HepG2 (cell line): ENCODE results near the gene RASSF7. TPM values are rescaled to one million over a fixed set of nuclear protein-coding genes. Genes with fewer than 3 reads are reported as not detected.

Experiments used
- ARHGAP35 ChIP-seq: sonication (generic); formaldehyde crosslinking; IDR thresholded peaks from 2 replicates; pipeline ENCODE4 v1.9.0; 2022; ENCODE audit warnings: mild to moderate bottlenecking, inconsistent platforms, moderate library complexity, missing genetic modification reagents, borderline replicate concordance
- PHF8 ChIP-seq: sonication (generic); formaldehyde crosslinking; IDR thresholded peaks from 2 replicates; pipeline ENCODE4 v1.5.0; 2020; ENCODE audit warnings: missing genetic modification reagents
- POLR2G ChIP-seq: fragments of 200-400 bp; formaldehyde crosslinking; IDR thresholded peaks from 2 replicates; pipeline ENCODE4 v1.6.1; 2018; ENCODE audit warnings: mild to moderate bottlenecking, low read depth, low read length, moderate library complexity
- ZNF446 ChIP-seq: sonication (generic); formaldehyde crosslinking; IDR thresholded peaks from 2 replicates; pipeline ENCODE4 v1.5.0; 2020; ENCODE audit warnings: mild to moderate bottlenecking, missing genetic modification reagents
- ZNF563 ChIP-seq: sonication (generic); formaldehyde crosslinking; IDR thresholded peaks from 2 replicates; pipeline ENCODE4 v1.8.0; 2022; ENCODE audit warnings: mild to moderate bottlenecking, moderate library complexity, missing genetic modification reagents
- ZNF670 ChIP-seq: sonication (generic); formaldehyde crosslinking; IDR thresholded peaks from 2 replicates; pipeline ENCODE4 v1.8.0; 2022; ENCODE audit warnings: mild to moderate bottlenecking, missing genetic modification reagents, borderline replicate concordance
- ZNF776 ChIP-seq: sonication (generic); formaldehyde crosslinking; IDR thresholded peaks from 2 replicates; pipeline ENCODE4 v1.4.0; 2020; ENCODE audit warnings: mild to moderate bottlenecking, missing genetic modification reagents
- ZNF782 ChIP-seq: sonication (generic); formaldehyde crosslinking; IDR thresholded peaks from 2 replicates; pipeline ENCODE4 v1.4.0; 2020; ENCODE audit warnings: missing genetic modification reagents, mild to moderate bottlenecking, borderline replicate concordance
- ZNF879 ChIP-seq: sonication (generic); formaldehyde crosslinking; IDR thresholded peaks from 2 replicates; pipeline ENCODE4 v1.8.1; 2023; ENCODE audit warnings: missing genetic modification reagents
- polyA plus RNA-seq, 8 experiments: library from polyadenylated mRNA; depleted of rRNA in 3 of 8; stranded (reverse) in 7 of 8; unstranded in 1 of 8; fragments of >200 nt; fragmentation: Illumina TruSeq in 4 of 8; extraction: Trizol in 4 of 8; gene quantifications; 2 replicates each; pipeline versions ENCODE4 v1.2.1 to v1.2.3, GENCODE V29; 2011 to 2016; ENCODE audit warnings: low read depth in 4 of 8, missing spikeins in 1 of 8, mixed read lengths in 1 of 8; ENCODE audit not compliant: insufficient read depth in 1 of 8
- total RNA-seq, 5 experiments: library from RNA; depleted of rRNA; stranded (reverse); fragments of >200 nt; fragmentation: Illumina TruSeq; extraction: Trizol; gene quantifications; 2 replicates each; pipeline ENCODE4 v1.2.3, GENCODE V29; 2016; ENCODE audit warnings: low read depth in 1 of 5
- TF ChIP-seq, protein P1 (sequence below): sonication (generic); formaldehyde crosslinking; conservative IDR thresholded peaks from 2 replicates; pipeline ENCODE4 v1.4.0; 2020; ENCODE audit warnings: mild to moderate bottlenecking, missing genetic modification reagents, moderate library complexity
- TF ChIP-seq, protein P2 (sequence below): sonication (generic); formaldehyde crosslinking; IDR thresholded peaks from 2 replicates; pipeline ENCODE4 v1.4.0; 2020; ENCODE audit warnings: missing genetic modification reagents
- TF ChIP-seq, protein P3 (sequence below): sonication (generic); formaldehyde crosslinking; IDR thresholded peaks from 2 replicates; pipeline ENCODE4 v1.5.0; 2020; ENCODE audit warnings: missing genetic modification reagents
- TF ChIP-seq, protein P4 (sequence below): IDR thresholded peaks from 2 replicates; pipeline ENCODE4 v1.6.1; 2016; ENCODE audit warnings: missing genetic modification reagents, missing compliant biosample characterization
- TF ChIP-seq, protein P5 (sequence below): conservative IDR thresholded peaks from 2 replicates; pipeline ENCODE4 v1.6.1; 2018; ENCODE audit warnings: missing genetic modification reagents
- TF ChIP-seq, protein P6 (sequence below): sonication (generic); formaldehyde crosslinking; conservative IDR thresholded peaks from 2 replicates; pipeline ENCODE4 v1.8.1; 2023; ENCODE audit warnings: missing genetic modification reagents
- TF ChIP-seq, protein P7 (sequence below): sonication (generic); formaldehyde crosslinking; IDR thresholded peaks from 2 replicates; pipeline ENCODE4 v1.8.0; 2023; ENCODE audit warnings: mild to moderate bottlenecking, missing genetic modification reagents

RASSF7 gene
- total and polyA plus RNA-seq, 2 of the 13 experiments (the other 11 are each of a cell fraction or from before 2014, with no cell fraction given) = 20.2 to 28.6 TPM

DNA sequence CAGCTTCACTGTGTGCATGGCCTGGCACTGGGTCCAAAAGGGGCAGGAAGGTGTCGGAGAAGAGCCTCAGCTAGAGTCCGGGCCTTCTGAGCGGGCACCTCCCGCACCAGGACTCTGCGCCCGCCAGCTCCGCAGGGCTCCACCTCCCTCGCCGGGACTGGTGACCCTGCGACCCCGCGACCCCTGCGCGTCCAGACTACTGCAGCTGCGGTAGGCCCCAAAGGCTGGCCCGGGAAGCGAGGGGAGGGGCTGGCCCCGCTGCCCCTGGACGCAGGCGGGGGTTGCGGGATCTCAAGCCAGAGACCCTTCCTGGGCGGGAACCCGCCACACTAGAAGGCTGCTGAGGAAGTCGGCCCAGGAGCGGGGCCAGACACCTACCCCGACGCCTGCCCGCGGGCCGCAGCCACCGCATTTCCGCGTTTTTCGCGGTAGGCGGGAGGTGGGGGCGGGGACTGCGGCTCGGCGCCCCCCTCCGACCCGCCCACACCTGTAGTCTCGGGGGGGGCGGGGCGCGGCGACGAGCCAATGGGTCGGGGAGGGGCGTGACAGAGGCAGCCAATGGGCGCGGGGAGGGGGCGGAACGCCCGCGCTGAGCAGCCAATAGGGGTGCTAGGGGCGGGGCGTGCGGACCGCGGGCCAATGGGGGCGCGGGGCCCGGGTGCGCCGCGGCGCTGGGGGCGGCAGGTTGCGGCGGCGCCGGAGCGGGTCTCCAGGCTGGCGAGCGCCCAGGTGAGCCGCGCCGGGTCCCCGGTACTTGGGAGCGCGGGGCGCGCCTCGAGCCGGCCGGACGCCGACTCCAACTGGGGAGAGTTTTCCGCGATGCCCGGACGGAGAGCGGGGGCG lies at the start of gene RASSF7, which contains the start of gene LMNTD2 (continued):
- TF ChIP-seq, protein P1, sequence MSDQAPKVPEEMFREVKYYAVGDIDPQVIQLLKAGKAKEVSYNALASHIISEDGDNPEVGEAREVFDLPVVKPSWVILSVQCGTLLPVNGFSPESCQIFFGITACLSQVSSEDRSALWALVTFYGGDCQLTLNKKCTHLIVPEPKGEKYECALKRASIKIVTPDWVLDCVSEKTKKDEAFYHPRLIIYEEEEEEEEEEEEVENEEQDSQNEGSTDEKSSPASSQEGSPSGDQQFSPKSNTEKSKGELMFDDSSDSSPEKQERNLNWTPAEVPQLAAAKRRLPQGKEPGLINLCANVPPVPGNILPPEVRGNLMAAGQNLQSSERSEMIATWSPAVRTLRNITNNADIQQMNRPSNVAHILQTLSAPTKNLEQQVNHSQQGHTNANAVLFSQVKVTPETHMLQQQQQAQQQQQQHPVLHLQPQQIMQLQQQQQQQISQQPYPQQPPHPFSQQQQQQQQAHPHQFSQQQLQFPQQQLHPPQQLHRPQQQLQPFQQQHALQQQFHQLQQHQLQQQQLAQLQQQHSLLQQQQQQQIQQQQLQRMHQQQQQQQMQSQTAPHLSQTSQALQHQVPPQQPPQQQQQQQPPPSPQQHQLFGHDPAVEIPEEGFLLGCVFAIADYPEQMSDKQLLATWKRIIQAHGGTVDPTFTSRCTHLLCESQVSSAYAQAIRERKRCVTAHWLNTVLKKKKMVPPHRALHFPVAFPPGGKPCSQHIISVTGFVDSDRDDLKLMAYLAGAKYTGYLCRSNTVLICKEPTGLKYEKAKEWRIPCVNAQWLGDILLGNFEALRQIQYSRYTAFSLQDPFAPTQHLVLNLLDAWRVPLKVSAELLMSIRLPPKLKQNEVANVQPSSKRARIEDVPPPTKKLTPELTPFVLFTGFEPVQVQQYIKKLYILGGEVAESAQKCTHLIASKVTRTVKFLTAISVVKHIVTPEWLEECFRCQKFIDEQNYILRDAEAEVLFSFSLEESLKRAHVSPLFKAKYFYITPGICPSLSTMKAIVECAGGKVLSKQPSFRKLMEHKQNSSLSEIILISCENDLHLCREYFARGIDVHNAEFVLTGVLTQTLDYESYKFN (CRISPR knock-in tag) = peak; percentile 62; the same call in 1 of the 2 replicates
- TF ChIP-seq, protein P2, sequence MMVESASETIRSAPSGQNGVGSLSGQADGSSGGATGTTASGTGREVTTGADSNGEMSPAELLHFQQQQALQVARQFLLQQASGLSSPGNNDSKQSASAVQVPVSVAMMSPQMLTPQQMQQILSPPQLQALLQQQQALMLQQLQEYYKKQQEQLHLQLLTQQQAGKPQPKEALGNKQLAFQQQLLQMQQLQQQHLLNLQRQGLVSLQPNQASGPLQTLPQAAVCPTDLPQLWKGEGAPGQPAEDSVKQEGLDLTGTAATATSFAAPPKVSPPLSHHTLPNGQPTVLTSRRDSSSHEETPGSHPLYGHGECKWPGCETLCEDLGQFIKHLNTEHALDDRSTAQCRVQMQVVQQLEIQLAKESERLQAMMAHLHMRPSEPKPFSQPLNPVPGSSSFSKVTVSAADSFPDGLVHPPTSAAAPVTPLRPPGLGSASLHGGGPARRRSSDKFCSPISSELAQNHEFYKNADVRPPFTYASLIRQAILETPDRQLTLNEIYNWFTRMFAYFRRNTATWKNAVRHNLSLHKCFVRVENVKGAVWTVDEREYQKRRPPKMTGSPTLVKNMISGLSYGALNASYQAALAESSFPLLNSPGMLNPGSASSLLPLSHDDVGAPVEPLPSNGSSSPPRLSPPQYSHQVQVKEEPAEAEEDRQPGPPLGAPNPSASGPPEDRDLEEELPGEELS = peak; percentile 46; the same call in 1 of the 2 replicates
- TF ChIP-seq PHF8 (CRISPR knock-in tag) (peak; percentile 89), ZNF670 (CRISPR knock-in tag) (peak; percentile 56; the same call in 1 of the 2 replicates), ZNF776 (0 out of 2 replicates have a peak, but pooled peaks have one; percentile 14), ZNF879 (CRISPR knock-in tag) (no peak), ZNF782 (CRISPR knock-in tag) (0 out of 2 replicates have a peak, but pooled peaks have one; percentile 49), ZNF563 (CRISPR knock-in tag) (peak; percentile 86), POLR2G (peak; percentile 63), ZNF446 (CRISPR knock-in tag) (0 out of 2 replicates have a peak, but pooled peaks have one; percentile 25), ARHGAP35 (CRISPR knock-in tag) (peak; percentile 69; the same call in 1 of the 2 replicates)
- TF ChIP-seq, protein P3, sequence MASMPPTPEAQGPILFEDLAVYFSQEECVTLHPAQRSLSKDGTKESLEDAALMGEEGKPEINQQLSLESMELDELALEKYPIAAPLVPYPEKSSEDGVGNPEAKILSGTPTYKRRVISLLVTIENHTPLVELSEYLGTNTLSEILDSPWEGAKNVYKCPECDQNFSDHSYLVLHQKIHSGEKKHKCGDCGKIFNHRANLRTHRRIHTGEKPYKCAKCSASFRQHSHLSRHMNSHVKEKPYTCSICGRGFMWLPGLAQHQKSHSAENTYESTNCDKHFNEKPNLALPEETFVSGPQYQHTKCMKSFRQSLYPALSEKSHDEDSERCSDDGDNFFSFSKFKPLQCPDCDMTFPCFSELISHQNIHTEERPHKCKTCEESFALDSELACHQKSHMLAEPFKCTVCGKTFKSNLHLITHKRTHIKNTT (CRISPR knock-in tag) = no peak
- TF ChIP-seq, protein P4, sequence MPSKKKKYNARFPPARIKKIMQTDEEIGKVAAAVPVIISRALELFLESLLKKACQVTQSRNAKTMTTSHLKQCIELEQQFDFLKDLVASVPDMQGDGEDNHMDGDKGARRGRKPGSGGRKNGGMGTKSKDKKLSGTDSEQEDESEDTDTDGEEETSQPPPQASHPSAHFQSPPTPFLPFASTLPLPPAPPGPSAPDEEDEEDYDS (CRISPR knock-in tag) = peak; percentile 70
- TF ChIP-seq, protein P5, sequence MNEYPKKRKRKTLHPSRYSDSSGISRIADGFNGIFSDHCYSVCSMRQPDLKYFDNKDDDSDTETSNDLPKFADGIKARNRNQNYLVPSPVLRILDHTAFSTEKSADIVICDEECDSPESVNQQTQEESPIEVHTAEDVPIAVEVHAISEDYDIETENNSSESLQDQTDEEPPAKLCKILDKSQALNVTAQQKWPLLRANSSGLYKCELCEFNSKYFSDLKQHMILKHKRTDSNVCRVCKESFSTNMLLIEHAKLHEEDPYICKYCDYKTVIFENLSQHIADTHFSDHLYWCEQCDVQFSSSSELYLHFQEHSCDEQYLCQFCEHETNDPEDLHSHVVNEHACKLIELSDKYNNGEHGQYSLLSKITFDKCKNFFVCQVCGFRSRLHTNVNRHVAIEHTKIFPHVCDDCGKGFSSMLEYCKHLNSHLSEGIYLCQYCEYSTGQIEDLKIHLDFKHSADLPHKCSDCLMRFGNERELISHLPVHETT = 0 out of 2 replicates have a peak, but pooled peaks have one; percentile 41
- TF ChIP-seq, protein P6, sequence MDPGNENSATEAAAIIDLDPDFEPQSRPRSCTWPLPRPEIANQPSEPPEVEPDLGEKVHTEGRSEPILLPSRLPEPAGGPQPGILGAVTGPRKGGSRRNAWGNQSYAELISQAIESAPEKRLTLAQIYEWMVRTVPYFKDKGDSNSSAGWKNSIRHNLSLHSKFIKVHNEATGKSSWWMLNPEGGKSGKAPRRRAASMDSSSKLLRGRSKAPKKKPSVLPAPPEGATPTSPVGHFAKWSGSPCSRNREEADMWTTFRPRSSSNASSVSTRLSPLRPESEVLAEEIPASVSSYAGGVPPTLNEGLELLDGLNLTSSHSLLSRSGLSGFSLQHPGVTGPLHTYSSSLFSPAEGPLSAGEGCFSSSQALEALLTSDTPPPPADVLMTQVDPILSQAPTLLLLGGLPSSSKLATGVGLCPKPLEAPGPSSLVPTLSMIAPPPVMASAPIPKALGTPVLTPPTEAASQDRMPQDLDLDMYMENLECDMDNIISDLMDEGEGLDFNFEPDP (CRISPR knock-in tag) = 0 out of 2 replicates have a peak, but pooled peaks have one; percentile 92
- TF ChIP-seq, protein P7, sequence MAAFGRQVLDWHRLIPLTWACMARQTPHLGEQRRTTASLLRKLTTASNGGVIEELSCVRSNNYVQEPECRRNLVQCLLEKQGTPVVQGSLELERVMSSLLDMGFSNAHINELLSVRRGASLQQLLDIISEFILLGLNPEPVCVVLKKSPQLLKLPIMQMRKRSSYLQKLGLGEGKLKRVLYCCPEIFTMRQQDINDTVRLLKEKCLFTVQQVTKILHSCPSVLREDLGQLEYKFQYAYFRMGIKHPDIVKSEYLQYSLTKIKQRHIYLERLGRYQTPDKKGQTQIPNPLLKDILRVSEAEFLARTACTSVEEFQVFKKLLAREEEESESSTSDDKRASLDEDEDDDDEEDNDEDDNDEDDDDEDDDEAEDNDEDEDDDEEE (CRISPR knock-in tag) = peak; percentile 73; the same call in 1 of the 2 replicates
